Right cardiac atrium (tissue), 5 donors: Measurements from ENCODE around the gene SERINC5. TPM values are rescaled to one million over a fixed set of nuclear protein-coding genes. Genes with fewer than 3 reads are reported as not detected.
"Not testable (repeated sequence)": the region's sequence is repeated elsewhere in the genome, so short reads cannot be mapped to it uniquely, and the experiment has no call there.

Source experiments
- ATAC-seq, 2 donors: fragments of 200-7000 bp; cut with Tn5 transposase; one replicate each; pipeline versions ENCODE4 v1.8.0 to v1.9.1; 2020; ENCODE audit warnings: moderate library complexity in 2 of 2, mild to moderate bottlenecking in 1 of 2
- DNase-seq, 3 donors: peaks; one replicate each; pipeline ENCODE4 v3.0.0-alpha.2; 2020
- H3K27ac ChIP-seq: one replicate; pipeline ENCODE4 v1.5.1; 2013; ENCODE audit warnings: mild to moderate bottlenecking, low read length, control low read depth, moderate library complexity
- H3K27me3 ChIP-seq: one replicate; pipeline ENCODE4 v1.6.1; 2013; ENCODE audit not compliant: control insufficient read depth, insufficient read depth
- H3K4me1 ChIP-seq: one replicate; pipeline ENCODE4 v1.6.1; 2013; ENCODE audit warnings: low read length; ENCODE audit not compliant: control insufficient read depth, insufficient read depth
- H3K4me3 ChIP-seq: one replicate; pipeline ENCODE4 v1.5.1; 2013; ENCODE audit warnings: low read length, control low read depth
- H3K9me3 ChIP-seq: one replicate; pipeline ENCODE4 v1.6.1; 2013; ENCODE audit warnings: low read length; ENCODE audit not compliant: control insufficient read depth
- WGBS: extraction: QIAGEN DNeasy Blood & Tissue Kit; methylation state at CpG from one replicate; pipeline ENCODE4 v1.1.7; 2013; 5-methylcytosine and 5-hydroxymethylcytosine counted together
- intact Hi-C, 4 donors: fragments of 100-400 bp; cut with DNase I; formaldehyde crosslinking; loops; one replicate each; pipeline versions ENCODE4 v1.11.0 to v1.14.0; 2022 to 2023
- polyA plus RNA-seq: library from polyadenylated mRNA; stranded (reverse); fragments of 200-250 nt; gene quantifications from one replicate; pipeline ENCODE4 v1.2.3, GENCODE V29; 2013
- total RNA-seq, 4 donors: library from RNA; stranded (reverse); fragmentation: NEBNext Ultra II Directional; extraction: Animal tissue kit (Norgen Biotek cat#: 25700); gene quantifications; one replicate each; pipeline ENCODE4 v1.2.1, GENCODE V29; 2021
- donor health status: healthy with polysubstance abuse.
- donor health status: DM: no; HTN: yes; CAD: no.
- donor health status: DM: no; HTN: no; CAD: no.
- donor health status: DM: no; HTN: yes; CAD: no; lungs with severe emphysema.
- donor health status: DM: yes; HTN: yes; CAD: no.

SERINC5 gene
- total and polyA plus RNA-seq, 5 donors, result 3.5 to 13.4 (median 11.6) TPM

DNA sequence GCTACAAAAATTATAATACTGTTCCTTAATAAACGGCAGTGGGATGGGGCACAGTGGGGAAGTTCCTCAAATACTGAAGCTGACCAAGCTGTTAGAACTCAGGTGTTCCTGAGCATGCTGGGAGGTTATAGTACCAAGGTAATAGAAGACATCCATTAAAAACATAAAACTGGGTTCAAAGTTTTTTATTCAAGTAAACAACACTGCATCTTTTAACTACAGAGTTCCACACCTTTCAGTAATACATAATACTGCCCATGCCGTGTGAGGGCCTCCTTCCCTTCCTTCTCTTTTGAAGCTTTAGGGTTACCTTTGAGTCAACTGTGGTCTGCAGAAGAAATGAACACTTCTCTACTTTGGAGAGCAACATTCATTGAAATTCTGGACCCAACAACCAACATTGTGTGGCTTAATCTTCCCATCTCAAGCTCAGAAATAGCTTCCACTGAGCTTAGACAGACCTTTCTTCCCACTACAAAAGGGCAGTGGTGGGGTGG, 43.6 kb downstream of the SERINC5 start:
- 86% methylated on average over 2 of the region's 2 CpGs for WGBS
- H3K27me3 ChIP-seq, result no peaks in the 10 kb centered on the region
- H3K4me1 ChIP-seq, result peaks cover 10% of the 10 kb centered on the region
- no peak for ATAC-seq
- intact Hi-C loops, result no loop called here
- no peaks in the 10 kb centered on the region for H3K9me3 ChIP-seq
- no peak overlapping the region for H3K4me3 ChIP-seq
- no peak overlapping the region for H3K27ac ChIP-seq
- DNase-seq, result no peak

DNA sequence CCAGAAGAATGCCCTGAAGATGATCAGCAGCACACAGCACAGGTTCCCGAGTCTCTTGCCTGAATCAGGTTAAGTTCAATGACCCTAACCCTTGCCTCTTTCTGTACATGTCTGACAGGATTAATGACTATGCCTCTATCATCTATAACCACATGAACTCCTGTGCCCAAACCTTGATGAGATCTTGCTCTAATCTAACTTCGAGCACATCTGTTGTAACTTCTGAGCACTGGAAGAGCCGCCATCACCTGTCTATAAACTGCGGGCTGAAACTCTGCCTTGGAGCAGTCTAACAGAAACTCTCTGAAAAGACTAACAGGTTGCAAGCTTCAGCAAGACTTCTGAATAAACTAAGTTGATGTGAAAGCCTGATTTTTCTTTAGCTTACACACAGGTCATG, 44.5 kb downstream of the SERINC5 start:
- no peaks in the 10 kb centered on the region for H3K9me3 ChIP-seq
- H3K4me3 ChIP-seq, result no peak overlapping the region
- no peak for ATAC-seq
- intact Hi-C loops, result no loop called here
- no peaks in the 10 kb centered on the region for H3K27me3 ChIP-seq
- DNase-seq, result no peak
- 79% methylated on average over 4 of the region's 4 CpGs for WGBS
- no peak overlapping the region for H3K27ac ChIP-seq
- H3K4me1 ChIP-seq, result peaks cover 10% of the 10 kb centered on the region

DNA sequence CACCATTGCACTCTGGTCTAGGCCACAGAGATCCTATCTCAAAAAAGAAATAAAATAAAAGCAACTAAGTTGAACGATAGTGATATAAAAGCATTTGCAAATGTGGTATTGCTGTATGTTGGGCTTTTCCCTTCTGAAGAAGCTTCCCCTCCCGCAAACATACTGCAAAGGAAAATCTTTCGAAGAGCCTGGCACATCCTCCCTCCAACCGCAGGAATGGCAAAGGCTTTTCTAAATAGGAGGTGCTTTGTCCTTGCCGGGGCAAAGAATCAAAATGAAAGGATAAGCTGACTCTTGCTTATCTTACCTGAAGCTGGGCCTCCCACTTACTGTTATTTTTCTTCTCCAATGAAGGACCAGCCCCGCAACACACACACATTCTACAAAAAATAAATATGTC, 45.8 kb downstream of the SERINC5 start:
- Histone ChIP-seq H3K9me3 (no peaks in the 10 kb centered on the region), H3K4me3 (no peak overlapping the region), H3K4me1 (peaks cover 7% of the 10 kb centered on the region), H3K27ac (no peak overlapping the region), H3K27me3 (no peaks in the 10 kb centered on the region)
- ATAC-seq (no peak), DNase-seq (no peak)
- intact Hi-C loops, result no loop called here
- WGBS, result 82% methylated on average over 6 of the region's 6 CpGs

DNA sequence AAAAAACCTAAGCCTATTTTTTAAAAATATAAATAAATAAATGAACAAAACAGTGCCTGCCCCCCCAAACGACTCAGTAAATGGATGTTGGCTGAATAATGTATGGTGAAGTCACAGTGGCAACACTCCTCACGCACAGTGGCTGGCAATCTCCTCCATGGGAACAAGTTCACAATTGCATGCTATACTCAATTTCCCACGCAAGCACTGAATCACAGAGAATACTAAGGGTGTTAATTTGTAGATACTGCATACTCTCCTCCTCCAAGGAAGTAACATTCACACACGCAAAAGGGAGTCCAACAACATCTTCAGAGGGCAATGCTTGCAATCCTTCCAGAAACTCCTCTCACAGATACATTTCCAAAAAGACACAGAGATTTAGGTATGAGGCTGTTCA, 47.5 kb downstream of the SERINC5 start:
- Histone ChIP-seq H3K9me3 (no peaks in the 10 kb centered on the region), H3K27ac (no peak overlapping the region), H3K4me3 (no peak overlapping the region), H3K27me3 (no peaks in the 10 kb centered on the region), H3K4me1 (peaks cover 7% of the 10 kb centered on the region)
- intact Hi-C loops, result no loop called here
- WGBS, result 55% methylated on average over 4 of the region's 4 CpGs
- no peak for DNase-seq
- no peak for ATAC-seq

DNA sequence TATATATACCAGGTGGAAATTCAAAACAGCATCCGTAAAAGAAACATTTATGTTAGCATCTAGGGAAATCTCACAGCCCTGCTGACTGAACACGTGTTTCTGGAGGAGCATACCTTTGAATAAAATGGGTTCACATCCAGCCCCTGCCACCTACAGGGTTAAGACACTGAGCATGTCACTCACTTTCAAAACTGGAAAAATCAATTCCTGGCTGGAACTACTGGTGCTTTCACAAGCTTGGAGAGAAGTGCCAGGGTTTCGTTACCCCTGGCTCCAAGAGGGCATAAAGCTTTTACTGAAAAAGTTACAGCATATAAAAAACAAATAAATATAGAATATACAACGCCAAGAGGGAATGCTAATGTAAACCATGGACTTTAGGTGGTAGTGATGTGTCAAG, 48.0 kb downstream of the SERINC5 start:
- DNase-seq (no peak), ATAC-seq (no peak)
- intact Hi-C loops, result no loop called here
- peaks cover 5% of the 10 kb centered on the region for H3K4me1 ChIP-seq
- H3K27ac ChIP-seq, result no peak overlapping the region
- no peaks in the 10 kb centered on the region for H3K9me3 ChIP-seq
- H3K4me3 ChIP-seq, result no peak overlapping the region
- WGBS, result 75% methylated on average over 4 of the region's 4 CpGs
- H3K27me3 ChIP-seq, result no peaks in the 10 kb centered on the region

DNA sequence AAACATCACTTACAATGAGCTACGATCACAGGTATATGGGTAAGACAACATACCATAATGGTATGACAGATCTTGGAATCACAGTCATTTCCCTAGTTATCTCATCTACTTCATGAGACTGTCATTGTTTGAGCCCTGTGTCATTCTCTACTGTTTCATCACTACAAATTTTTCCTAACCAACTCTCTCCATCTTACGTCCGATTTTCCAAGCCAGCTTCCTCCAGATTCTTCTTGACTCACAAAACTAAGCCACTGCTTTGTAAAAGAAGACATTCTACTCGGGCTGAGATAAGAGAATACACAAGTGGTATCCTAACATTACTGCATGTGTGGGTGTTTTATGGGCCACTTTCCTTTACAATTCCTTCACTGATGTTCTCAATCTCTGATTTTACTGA, 49.6 kb downstream of the SERINC5 start:
- DNase-seq, result no peak
- WGBS, result 56% methylated on average over 4 of the region's 4 CpGs
- no peaks in the 10 kb centered on the region for H3K9me3 ChIP-seq
- H3K27me3 ChIP-seq, result no peaks in the 10 kb centered on the region
- intact Hi-C loops, result no loop called here
- peaks cover 5% of the 10 kb centered on the region for H3K4me1 ChIP-seq
- peak in 1 of 2 donors; percentile 55 for ATAC-seq
- H3K4me3 ChIP-seq, result no peak overlapping the region
- H3K27ac ChIP-seq, result peak overlapping the region; percentile 31

DNA sequence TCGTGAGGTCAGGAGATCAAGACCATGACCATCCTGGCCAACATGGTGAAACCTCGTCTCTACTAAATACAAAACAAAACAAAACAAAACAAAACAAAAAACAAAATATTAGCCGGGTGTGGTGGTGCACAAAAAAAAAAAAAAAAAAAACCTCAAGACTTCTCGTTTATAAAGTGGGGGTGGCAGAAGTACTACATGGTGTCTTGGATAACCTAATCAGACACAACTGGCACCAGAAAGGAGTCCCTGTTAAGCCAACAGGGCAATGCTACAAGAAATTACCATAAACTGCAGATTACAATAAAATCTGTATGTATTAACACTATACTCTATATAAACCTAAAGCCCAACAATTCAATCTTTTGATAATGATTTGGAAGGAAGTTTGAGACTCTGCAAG, 50.0 kb downstream of the SERINC5 start:
- DNase-seq (no peak), ATAC-seq (no peak)
- Histone ChIP-seq H3K27ac (no peak overlapping the region), H3K4me3 (no peak overlapping the region), H3K9me3 (no peaks in the 10 kb centered on the region), H3K27me3 (no peaks in the 10 kb centered on the region), H3K4me1 (peaks cover 5% of the 10 kb centered on the region)
- WGBS, result 81% methylated on average over 4 of the region's 4 CpGs
- intact Hi-C loops, result no loop called here

DNA sequence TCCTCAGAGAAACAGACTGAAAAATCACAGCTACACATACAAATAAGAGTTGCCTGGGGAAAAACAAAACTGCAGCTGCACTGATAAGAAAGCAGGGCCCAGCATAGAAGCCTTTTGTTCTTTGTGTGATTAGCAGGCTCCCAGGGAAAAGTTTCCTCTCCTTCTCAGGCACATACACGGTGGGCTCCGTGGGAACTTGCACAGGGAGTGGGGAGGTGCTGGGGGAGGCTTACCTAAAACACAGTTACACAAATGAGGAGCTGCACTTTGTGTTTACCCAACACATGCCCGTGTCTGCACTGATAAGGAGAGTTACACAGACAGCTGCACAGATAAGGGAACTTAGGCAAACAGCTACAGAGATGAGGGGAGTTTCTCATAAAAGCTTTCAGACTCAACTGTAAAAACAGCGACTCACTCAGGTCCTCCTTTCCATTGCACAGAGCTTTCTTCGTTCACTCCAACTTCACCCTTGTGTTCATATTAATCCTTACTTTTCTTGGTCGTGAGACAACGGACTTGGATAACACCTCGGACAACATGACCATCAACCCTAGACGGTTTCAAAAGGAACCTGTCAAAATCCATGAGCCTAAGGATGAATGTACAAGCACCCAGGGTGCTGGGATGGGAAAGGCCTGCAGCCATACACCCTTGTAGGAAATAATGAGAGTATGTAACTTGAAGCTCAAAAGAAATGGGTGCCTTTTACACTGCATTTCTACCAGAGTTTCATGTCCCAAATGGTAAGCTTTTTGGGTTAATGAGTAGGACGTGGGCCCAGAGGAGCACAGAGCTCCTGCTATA, 50.8 kb downstream of the SERINC5 start:
- Histone ChIP-seq H3K27me3 (no peaks in the 10 kb centered on the region), H3K27ac (peak overlapping the region; percentile 37)
- DNase-seq, result peak in 1 of 3 donors; percentile 51

DNA sequence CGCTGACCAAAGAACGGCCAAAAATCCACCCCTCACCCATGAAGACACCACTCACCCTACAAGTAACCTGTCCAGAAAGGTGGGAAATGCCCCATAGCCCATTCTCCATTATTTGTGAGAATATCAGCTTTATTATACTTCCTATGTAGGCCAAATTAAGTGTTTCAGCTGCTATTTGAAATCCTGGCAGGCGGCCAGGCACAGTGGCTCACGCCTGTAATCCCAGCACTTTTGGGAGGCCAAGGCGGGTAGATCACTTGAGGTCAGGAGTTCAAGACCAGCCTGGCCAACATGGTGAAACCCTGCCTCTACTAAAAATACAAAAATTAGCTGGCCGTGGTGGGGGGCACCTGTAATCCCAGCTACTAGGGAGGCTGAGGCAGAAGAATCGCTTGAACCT, 54.1 kb downstream of the SERINC5 start:
- intact Hi-C loops, H3K9me3 ChIP-seq, H3K4me3 ChIP-seq, H3K27ac ChIP-seq, H3K27me3 ChIP-seq, H3K4me1 ChIP-seq, ATAC-seq: not testable (repeated sequence)
- WGBS, result 89% methylated on average over 7 of the region's 7 CpGs
- peak in 1 of 3 donors; percentile 56 for DNase-seq

More for the DNA sequence above, 50.8 kb downstream of the SERINC5 start:
- 43% methylated on average over 10 of the region's 10 CpGs for WGBS
- H3K9me3 ChIP-seq, result no peaks in the 10 kb centered on the region
- peak; percentile 79 to 80 for ATAC-seq
- H3K4me3 ChIP-seq, result no peak overlapping the region
- intact Hi-C loops, result no loop called here
- H3K4me1 ChIP-seq, result peaks cover 5% of the 10 kb centered on the region

DNA sequence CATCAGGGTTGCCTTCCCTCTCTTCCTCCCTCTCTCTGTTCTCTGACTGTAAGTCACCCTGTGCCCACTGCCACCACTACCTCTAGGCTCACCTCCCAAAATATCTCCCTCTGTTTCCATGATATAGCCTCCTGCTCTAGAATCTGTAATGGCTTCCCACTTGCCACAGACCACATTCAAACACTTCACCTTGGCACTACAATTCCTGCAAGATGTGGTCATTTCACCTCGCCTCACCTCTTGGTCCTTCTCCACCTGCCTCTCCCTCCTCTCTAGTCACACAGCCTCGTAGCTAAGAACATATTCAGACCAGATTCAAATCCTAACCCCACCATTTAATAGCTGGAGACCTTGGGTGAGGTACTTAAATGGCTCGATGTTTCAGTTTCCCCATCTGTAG, 56.9 kb downstream of the SERINC5 start:
- peak overlapping the region; percentile 59 for H3K27ac ChIP-seq
- ATAC-seq (no peak), DNase-seq (no peak)
- 93% methylated on average over 3 of the region's 3 CpGs for WGBS
- no peak overlapping the region for H3K4me3 ChIP-seq
- intact Hi-C loops, result loop anchor here in 3 of 4 donors (10.0 kb wide), 1 partner anchor 56 kb away; the partner anchor contains the start of gene SERINC5 (in 3 of the 3)
- no peaks in the 10 kb centered on the region for H3K27me3 ChIP-seq
- peaks cover 2% of the 10 kb centered on the region for H3K4me1 ChIP-seq
- H3K9me3 ChIP-seq, result no peaks in the 10 kb centered on the region

DNA sequence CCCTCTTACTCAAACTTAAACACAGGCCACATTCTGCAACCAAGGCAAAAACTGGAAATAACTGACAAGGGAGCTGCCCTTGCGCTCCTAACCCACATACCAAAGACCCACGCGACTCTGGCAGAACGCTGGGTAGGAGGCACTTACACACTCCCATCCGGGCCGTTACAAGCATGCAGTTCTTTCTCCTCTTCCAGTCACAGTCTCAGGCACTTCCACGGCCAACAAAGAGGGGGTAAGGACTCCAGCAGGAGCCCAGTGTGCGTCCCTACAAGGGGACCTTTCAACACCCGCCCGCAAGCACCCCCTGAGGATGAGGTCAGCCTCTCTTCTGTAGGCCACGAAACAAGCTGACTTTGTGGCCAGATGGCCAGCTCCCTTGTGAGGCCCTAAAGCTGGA, 57.4 kb downstream of the SERINC5 start:
- no peaks in the 10 kb centered on the region for H3K27me3 ChIP-seq
- peaks cover 8% of the 10 kb centered on the region for H3K4me1 ChIP-seq
- H3K9me3 ChIP-seq, result no peaks in the 10 kb centered on the region
- ATAC-seq (peak; percentile 82 to 83), DNase-seq (peak; percentile 70 to 83 (median 77))
- H3K4me3 ChIP-seq, result no peak overlapping the region
- 45% methylated on average over 11 of the region's 11 CpGs for WGBS
- peak overlapping the region; percentile 59 for H3K27ac ChIP-seq
- intact Hi-C loops, result loop anchor here in 3 of 4 donors (10.0 kb wide), 1 partner anchor 56 kb away; the partner anchor contains the start of gene SERINC5 (in 3 of the 3)
